GM20431 (cell line): ENCODE data around the gene CBARP.

ENCODE experiments used
- in situ Hi-C: fragments of 300-500 bp; cut with MseI, MboI; formaldehyde crosslinking; loops from one replicate; pipeline ENCODE4 v1.15.0; 2020; ENCODE audit warnings: low sequenced_read_pairs; ENCODE audit not compliant: unreplicated experiment

Gene CBARP

GRCh38 chr19:1230783-1231489, 6.9 kb downstream of the CBARP start:
- in situ Hi-C loops, result no loop called here

GRCh38 chr19:1229924-1230782, 7.7 kb downstream of the CBARP start:
- in situ Hi-C loops, result no loop called here

GRCh38 chr19:1229056-1229923, 8.5 kb downstream of the CBARP start:
- in situ Hi-C loops, result no loop called here

GRCh38 chr19:1228161-1228957, 9.4 kb downstream of the CBARP start:
- in situ Hi-C loops, result no loop called here

- in situ Hi-C loops, result no loop called here
Observed at GRCh38 chr19:1227304-1228054, 10.3 kb downstream of the CBARP start.

- in situ Hi-C loops, result no loop called here
Observed at GRCh38 chr19:1226522-1227303, 11.1 kb downstream of the CBARP start.

- in situ Hi-C loops, result no loop called here
Observed at GRCh38 chr19:1226227-1226518, 11.6 kb downstream of the CBARP start.

- in situ Hi-C loops, result no loop called here
Observed at GRCh38 chr19:1225440-1226226, 12.2 kb downstream of the CBARP start.

- in situ Hi-C loops, result no loop called here
Observed at GRCh38 chr19:1224847-1225246, 13.0 kb downstream of the CBARP start.

- in situ Hi-C loops, result no loop called here
Observed at GRCh38 chr19:1224047-1224825, 13.6 kb downstream of the CBARP start.

GRCh38 chr19:1223018-1223855, 14.6 kb downstream of the CBARP start:
- in situ Hi-C loops, result no loop called here

GRCh38 chr19:1222394-1222793, 15.4 kb downstream of the CBARP start:
- in situ Hi-C loops, result no loop called here

GRCh38 chr19:1221904-1222255, 15.9 kb downstream of the CBARP start:
- in situ Hi-C loops, result no loop called here

GRCh38 chr19:1220976-1221903, 16.6 kb downstream of the CBARP start:
- in situ Hi-C loops, result no loop called here

GRCh38 chr19:1220477-1220930, 17.3 kb downstream of the CBARP start:
- in situ Hi-C loops, result no loop called here
